ENCODE measurements around the gene PKD2L1.
"Not testable (repeated sequence)": the region's sequence is repeated elsewhere in the genome, so short reads cannot be mapped to it uniquely, and the experiment has no call there.

GRCh38 chr10:100285326-100285725 lies 44.7 kb downstream of the PKD2L1 start:
- TF ChIP-seq CTCF (conservative IDR thresholded peaks at IDR 0.05; ENCODE audit: low read depth, low read length); EZH2 (IDR thresholded peaks at IDR 0.05; ENCODE audit: low read length, unreplicated experiment): not testable (repeated sequence)
